PC-3 (cell line): ENCODE results near the gene EYS. TPM values are rescaled to one million over a fixed set of nuclear protein-coding genes. Genes with fewer than 3 reads are reported as not detected.

Experiments used
- ATAC-seq: fragments of 200-7000 bp; cut with Tn5 transposase; 2 replicates; pipeline ENCODE4 v1.9.1; 2020; ENCODE audit warnings: mild to moderate bottlenecking, moderate library complexity
- BruUV-seq: library from RNA; stranded (reverse); fragments of 400-500 nt; replicated peaks from 2 replicates; lab custom pipeline; 2021; lab: Mats Ljungman, UMichigan
- CTCF ChIA-PET: fragments of 300-600 bp; sonication (Branson Sonifier 250); formaldehyde crosslinking; loops from one replicate; lab custom pipeline; 2022; ENCODE audit warnings: antibody characterized with exemption; lab: Charles Lee
- POLR2A ChIA-PET: fragments of 300-600 bp; sonication (Branson Sonifier 250); formaldehyde crosslinking; loops from one replicate; lab custom pipeline; 2022; ENCODE audit warnings: antibody characterized with exemption; ENCODE audit not compliant: unreplicated experiment; lab: Charles Lee
- DNase-seq: peaks from one replicate; pipeline ENCODE4 v3.0.0-alpha.2; 2015
- H2AFZ ChIP-seq: fragments of 300-600 bp; sonication (generic); 2 replicates; pipeline ENCODE4 v1.6.0; 2016; ENCODE audit warnings: antibody characterized with exemption, low read length
- H3F3A ChIP-seq: fragments of 300-600 bp; sonication (generic); one replicate; pipeline ENCODE4 v1.6.0; 2017; ENCODE audit warnings: antibody characterized with exemption, low read length, control low read depth, mild to moderate bottlenecking; ENCODE audit not compliant: unreplicated experiment
- H3K27ac ChIP-seq: fragments of 300-600 bp; sonication (generic); 2 replicates; pipeline ENCODE4 v1.5.1; 2016; ENCODE audit warnings: mild to moderate bottlenecking, low read length
- H3K27me3 ChIP-seq: fragments of 300-600 bp; sonication (generic); 2 replicates; pipeline ENCODE4 v1.6.1; 2016; ENCODE audit warnings: low read length, mixed read lengths
- H3K36me3 ChIP-seq: fragments of 300-600 bp; sonication (generic); 2 replicates; pipeline ENCODE4 v1.6.1; 2016; ENCODE audit warnings: low read depth, mixed run types, low read length, mixed read lengths
- H3K4me1 ChIP-seq: fragments of 300-600 bp; sonication (generic); 2 replicates; pipeline ENCODE4 v1.5.1; 2016; ENCODE audit warnings: low read length; ENCODE audit not compliant: insufficient read depth
- H3K4me2 ChIP-seq: fragments of 300-600 bp; sonication (generic); 2 replicates; pipeline ENCODE4 v1.6.0; 2016; ENCODE audit warnings: low read length
- H3K4me3 ChIP-seq: fragments of 300-600 bp; sonication (generic); 2 replicates; pipeline ENCODE4 v1.5.1; 2016; ENCODE audit warnings: mild to moderate bottlenecking, low read length, mixed read lengths
- H3K79me2 ChIP-seq: fragments of 300-600 bp; sonication (generic); 2 replicates; pipeline ENCODE4 v1.6.1; 2017; ENCODE audit warnings: low read length, mixed read lengths
- H3K9ac ChIP-seq: fragments of 300-600 bp; sonication (generic); 2 replicates; pipeline ENCODE4 v1.6.0; 2016; ENCODE audit warnings: mild to moderate bottlenecking, low read length
- H3K9me2 ChIP-seq: fragments of 300-600 bp; sonication (generic); replicated peaks from 2 replicates; pipeline ENCODE4 v1.6.1; 2016; ENCODE audit warnings: mixed run types, low read length, mixed read lengths
- H3K9me3 ChIP-seq: fragments of 300-600 bp; sonication (generic); 2 replicates; pipeline ENCODE4 v1.6.1; 2016; ENCODE audit warnings: low read length, mixed read lengths
- H4K20me1 ChIP-seq: fragments of 300-600 bp; sonication (generic); 2 replicates; pipeline ENCODE4 v1.6.1; 2016; ENCODE audit warnings: low read length, mixed read lengths
- CTCF ChIP-seq: fragments of 300-600 bp; sonication (generic); conservative IDR thresholded peaks from 2 replicates; pipeline ENCODE4 v1.5.1; 2017; ENCODE audit warnings: antibody characterized with exemption, low read depth, mild to moderate bottlenecking, low read length
- EZH2 ChIP-seq: fragments of 300-600 bp; sonication (generic); IDR thresholded peaks from one replicate; pipeline ENCODE4 v1.6.1; 2017; ENCODE audit warnings: antibody characterized with exemption, mild to moderate bottlenecking, low read length; ENCODE audit not compliant: unreplicated experiment
- EZH2phosphoT487 ChIP-seq: fragments of 300-600 bp; sonication (generic); IDR thresholded peaks from 2 replicates; pipeline ENCODE4 v1.6.1; 2018; ENCODE audit warnings: mild to moderate bottlenecking, antibody characterized with exemption, low read length, borderline replicate concordance
- intact Hi-C: fragments of 100-400 bp; cut with micrococcal nuclease; formaldehyde crosslinking; loops from 2 replicates; pipeline ENCODE4 v1.9.0; 2023
- total RNA-seq: library from RNA; depleted of rRNA; stranded (reverse); fragments of >200 nt; gene quantifications from 2 replicates; pipeline ENCODE4 v1.2.3, GENCODE V29; 2014

EYS gene
- total RNA-seq, 1 experiment from 2014 or later, result 0.07 TPM

- no peak overlapping the region for H2AFZ ChIP-seq
- no peaks in the 10 kb centered on the region for H3K4me1 ChIP-seq
- H3K36me3 ChIP-seq, result no peaks in the 10 kb centered on the region
- DNase-seq (no peak), ATAC-seq (no peak)
- H3F3A ChIP-seq, result no peaks in the 10 kb centered on the region
- H3K27me3 ChIP-seq, result no peaks in the 10 kb centered on the region
- H3K9me3 ChIP-seq, result no peaks in the 10 kb centered on the region
- H3K4me3 ChIP-seq, result no peak overlapping the region
- intact Hi-C loops, result no loop called here
- TF ChIP-seq EZH2 (no peak), CTCF (no peak), EZH2phosphoT487 (no peak)
- H3K27ac ChIP-seq, result no peak overlapping the region
- CTCF ChIA-PET, result interaction anchor here (0.5 kb wide), 1 partner anchor 71 kb away, joined by 3 read pairs; no protein-coding TSS in a partner anchor
- H3K4me2 ChIP-seq, result no peak overlapping the region
- H4K20me1 ChIP-seq, result no peaks in the 10 kb centered on the region
- no peaks in the 10 kb centered on the region for H3K9me2 ChIP-seq
- H3K79me2 ChIP-seq, result no peaks in the 10 kb centered on the region
- POLR2A ChIA-PET, result no interaction called here
- H3K9ac ChIP-seq, result no peak overlapping the region
- no TSS peak for BruUV-seq
Measured at GRCh38 chr6:65637289-65638046, 69.6 kb downstream of the EYS start.

- intact Hi-C loops, result no loop called here
- no TSS peak for BruUV-seq
- POLR2A ChIA-PET, result no interaction called here
Measured at GRCh38 chr6:65633501-65633900, 73.5 kb downstream of the EYS start.

More at GRCh38 chr6:65633501-65633900, 73.5 kb downstream of the EYS start:
- CTCF ChIA-PET, result no interaction called here
- Histone ChIP-seq H3K9ac (no peak overlapping the region), H3K79me2 (no peaks in the 10 kb centered on the region), H3K27me3 (no peaks in the 10 kb centered on the region), H3K9me3 (no peaks in the 10 kb centered on the region), H4K20me1 (no peaks in the 10 kb centered on the region), H2AFZ (no peak overlapping the region), H3K4me2 (no peak overlapping the region), H3K36me3 (no peaks in the 10 kb centered on the region), H3K27ac (no peak overlapping the region), H3K9me2 (no peaks in the 10 kb centered on the region), H3F3A (no peaks in the 10 kb centered on the region), H3K4me1 (no peaks in the 10 kb centered on the region), H3K4me3 (no peak overlapping the region)
- no peak for TF ChIP-seq EZH2
- TF ChIP-seq CTCF, result no peak
- TF ChIP-seq EZH2phosphoT487, result no peak
- DNase-seq, result no peak
- no peak for ATAC-seq
